GM06990 (cell line): ENCODE data around the gene PIP5K1B.
"Not testable (repeated sequence)": the region's sequence is repeated elsewhere in the genome, so short reads cannot be mapped to it uniquely, and the experiment has no call there.

Experiments used
- DNase-seq: peaks from one replicate; pipeline ENCODE4 v3.0.0-alpha.2; 2011; ENCODE audit not compliant: insufficient read length; ENCODE audit errors: extremely low read depth
- H3K27me3 ChIP-seq: replicated peaks from 2 replicates; pipeline ENCODE4 v1.6.0; 2011; ENCODE audit warnings: low read length; ENCODE audit not compliant: control insufficient read depth, insufficient read depth
- H3K36me3 ChIP-seq: 2 replicates; pipeline ENCODE4 v1.5.1; 2011; ENCODE audit warnings: low read length; ENCODE audit not compliant: control insufficient read depth, insufficient read depth
- H3K4me3 ChIP-seq: replicated peaks from 2 replicates; pipeline ENCODE4 v1.5.1; 2011; ENCODE audit warnings: low read depth, mild to moderate bottlenecking, control low read depth, low read length
- CTCF ChIP-seq: IDR thresholded peaks from 2 replicates; pipeline ENCODE4 v1.5.1; 2011; ENCODE audit warnings: low read length, control low read depth, mild to moderate bottlenecking, inconsistent platforms; ENCODE audit not compliant: insufficient read depth, poor library complexity, severe bottlenecking

The PIP5K1B gene

GRCh38 chr9:68694125-68694524 is 10.9 kb upstream of the PIP5K1B start:
- H3K36me3 ChIP-seq: no peaks in the 10 kb centered on the region
- H3K27me3 ChIP-seq: no peaks in the 10 kb centered on the region
- H3K4me3 ChIP-seq: no peak overlapping the region
- no peak for TF ChIP-seq CTCF
- DNase-seq: no peak

- TF ChIP-seq CTCF: no peak
- no peaks in the 10 kb centered on the region for H3K27me3 ChIP-seq
- no peak for DNase-seq
- no peaks in the 10 kb centered on the region for H3K36me3 ChIP-seq
- no peak overlapping the region for H3K4me3 ChIP-seq
Measured at GRCh38 chr9:68697851-68698250, 7.2 kb upstream of the PIP5K1B start.

- no peak overlapping the region for H3K4me3 ChIP-seq
- no peaks in the 10 kb centered on the region for H3K36me3 ChIP-seq
- no peak for TF ChIP-seq CTCF
- DNase-seq: no peak
- H3K27me3 ChIP-seq: no peaks in the 10 kb centered on the region
Measured at GRCh38 chr9:68698943-68699509, 6.0 kb upstream of the PIP5K1B start.

- H3K36me3 ChIP-seq, H3K27me3 ChIP-seq, DNase-seq, H3K4me3 ChIP-seq: not testable (repeated sequence)
Measured at GRCh38 chr9:68699625-68700024, 5.4 kb upstream of the PIP5K1B start.

- TF ChIP-seq CTCF: no peak
- Histone ChIP-seq H3K36me3 (no peaks in the 10 kb centered on the region), H3K27me3 (no peaks in the 10 kb centered on the region), H3K4me3 (no peak overlapping the region)
- DNase-seq: no peak
Measured at GRCh38 chr9:68702493-68702892, 2.5 kb upstream of the PIP5K1B start.

- no peaks in the 10 kb centered on the region for H3K36me3 ChIP-seq
- no peak for TF ChIP-seq CTCF
- H3K4me3 ChIP-seq: no peak overlapping the region
- no peaks in the 10 kb centered on the region for H3K27me3 ChIP-seq
- DNase-seq: no peak
Measured at GRCh38 chr9:68703672-68704071, 1.4 kb upstream of the PIP5K1B start.
